Lung (tissue), 12 donors: ENCODE results near the gene MERTK. TPM values are rescaled to one million over a fixed set of nuclear protein-coding genes. Genes with fewer than 3 reads are reported as not detected.
A peak's percentile ranks its signal among the peaks of the same experiment; 100 is the strongest.

Source experiments
- ATAC-seq: fragments of 200-7000 bp; cut with Tn5 transposase; one replicate; pipeline ENCODE4 v1.9.1; 2020; ENCODE audit warnings: moderate number of reproducible peaks; ENCODE audit not compliant: insufficient read depth, low FRiP score
- DNase-seq, 3 donors: peaks; one replicate each; pipeline ENCODE4 v3.0.0-alpha.2; 2013 to 2017
- H3K27ac ChIP-seq, 2 donors: one replicate each; pipeline ENCODE4 v1.5.1; 2013; ENCODE audit warnings: mild to moderate bottlenecking in 2 of 2, moderate library complexity in 2 of 2, control low read depth in 1 of 2, inconsistent platforms in 1 of 2, low read depth in 1 of 2, low read length in 1 of 2
- H3K27me3 ChIP-seq, 3 donors: one replicate each; pipeline ENCODE4 v1.5.1; 2013; ENCODE audit warnings: low read length in 2 of 3; ENCODE audit not compliant: control insufficient read depth in 3 of 3, insufficient read depth in 3 of 3
- H3K36me3 ChIP-seq, 4 donors: one replicate each; pipeline ENCODE4 v1.5.1; 2013; ENCODE audit warnings: low read length in 4 of 4, mild to moderate bottlenecking in 1 of 4, moderate library complexity in 1 of 4; ENCODE audit not compliant: control insufficient read depth in 4 of 4, insufficient read depth in 4 of 4
- H3K4me1 ChIP-seq, 5 donors: one replicate each; pipeline ENCODE4 v1.5.1; 2013; ENCODE audit warnings: low read length in 5 of 5, mild to moderate bottlenecking in 2 of 5, moderate library complexity in 1 of 5; ENCODE audit not compliant: control insufficient read depth in 5 of 5, insufficient read depth in 5 of 5
- H3K4me3 ChIP-seq: one replicate; pipeline ENCODE4 v1.5.1; 2013; ENCODE audit warnings: mild to moderate bottlenecking, control low read depth, moderate library complexity
- H3K9ac ChIP-seq, 2 donors: one replicate each; pipeline ENCODE4 v1.5.1; 2013; ENCODE audit warnings: low read length in 2 of 2, control low read depth in 1 of 2; ENCODE audit not compliant: insufficient read depth in 1 of 2
- H3K9me3 ChIP-seq, 4 donors: one replicate each; pipeline ENCODE4 v1.5.1; 2013; ENCODE audit warnings: low read length in 3 of 4, mild to moderate bottlenecking in 1 of 4, moderate library complexity in 1 of 4; ENCODE audit not compliant: control insufficient read depth in 4 of 4, insufficient read depth in 3 of 4
- WGBS, 2 donors: extraction: QIAGEN DNeasy Blood & Tissue Kit; methylation state at CpG; one replicate each; pipeline ENCODE4 v1.1.7; 2013; 5-methylcytosine and 5-hydroxymethylcytosine counted together
- polyA plus RNA-seq, 2 donors: library from polyadenylated mRNA; stranded (reverse); fragments of 200-250 nt; gene quantifications; one replicate each; pipeline ENCODE4 v1.2.1, GENCODE V29; 2013
- total RNA-seq, 2 donors: library from RNA; depleted of rRNA in 1 of 2; stranded (reverse); fragments of >200 nt in 1 of 2; gene quantifications; one replicate each; pipeline ENCODE4 v1.2.1, GENCODE V29; 2014 to 2021
- TF ChIP-seq, protein P1 (sequence below): IDR thresholded peaks from 2 replicates; pipeline ENCODE4 v1.5.1; 2012; ENCODE audit warnings: mild to moderate bottlenecking; ENCODE audit errors: control extremely low read depth, extremely low read depth
- donor health status: control.
- donor health status: control.
- donor health status: Bipolar disorder and iron deficiency.
- donor health status: healthy.
- donor health status: DM: yes; HTN: yes; CAD: no.

Gene MERTK
- total and polyA plus RNA-seq, 4 donors, result 5.5 to 33.1 (median 22.4) TPM

DNA sequence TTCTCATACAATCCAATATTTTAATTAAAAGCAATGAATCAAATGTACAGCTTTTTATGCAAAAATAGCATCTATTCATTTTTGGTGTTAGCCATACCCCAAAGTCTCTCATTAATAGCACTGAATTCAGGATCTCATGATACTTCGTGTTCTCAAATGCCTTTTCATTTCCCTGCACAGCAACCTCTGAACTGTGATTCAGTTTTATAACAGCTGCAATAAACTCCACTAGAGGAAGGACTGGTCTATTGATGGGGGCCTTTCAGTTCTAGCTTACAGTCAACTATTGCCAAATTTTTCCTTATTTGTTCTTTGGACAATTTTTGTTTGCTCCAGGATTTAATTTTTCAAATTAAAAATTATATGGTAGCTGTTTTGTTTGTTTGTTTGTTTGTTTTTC is 151.9 kb downstream of the MERTK start:
- TF ChIP-seq, protein P1, sequence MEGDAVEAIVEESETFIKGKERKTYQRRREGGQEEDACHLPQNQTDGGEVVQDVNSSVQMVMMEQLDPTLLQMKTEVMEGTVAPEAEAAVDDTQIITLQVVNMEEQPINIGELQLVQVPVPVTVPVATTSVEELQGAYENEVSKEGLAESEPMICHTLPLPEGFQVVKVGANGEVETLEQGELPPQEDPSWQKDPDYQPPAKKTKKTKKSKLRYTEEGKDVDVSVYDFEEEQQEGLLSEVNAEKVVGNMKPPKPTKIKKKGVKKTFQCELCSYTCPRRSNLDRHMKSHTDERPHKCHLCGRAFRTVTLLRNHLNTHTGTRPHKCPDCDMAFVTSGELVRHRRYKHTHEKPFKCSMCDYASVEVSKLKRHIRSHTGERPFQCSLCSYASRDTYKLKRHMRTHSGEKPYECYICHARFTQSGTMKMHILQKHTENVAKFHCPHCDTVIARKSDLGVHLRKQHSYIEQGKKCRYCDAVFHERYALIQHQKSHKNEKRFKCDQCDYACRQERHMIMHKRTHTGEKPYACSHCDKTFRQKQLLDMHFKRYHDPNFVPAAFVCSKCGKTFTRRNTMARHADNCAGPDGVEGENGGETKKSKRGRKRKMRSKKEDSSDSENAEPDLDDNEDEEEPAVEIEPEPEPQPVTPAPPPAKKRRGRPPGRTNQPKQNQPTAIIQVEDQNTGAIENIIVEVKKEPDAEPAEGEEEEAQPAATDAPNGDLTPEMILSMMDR, result no peak
- Histone ChIP-seq H3K36me3 (no peaks in the 10 kb centered on the region), H3K4me3 (no peak overlapping the region), H3K4me1 (peaks cover 0 to 8% (median 4%) of the 10 kb centered on the region in 5 donors), H3K9me3 (peaks cover 0 to 2% (median 0%) of the 10 kb centered on the region in 4 donors), H3K9ac (no peak overlapping the region), H3K27me3 (no peaks in the 10 kb centered on the region), H3K27ac (no peak overlapping the region)
- no peak for DNase-seq
- WGBS, 2 donors, result 93 to 95% methylated on average over 1 of the region's 1 CpG
- ATAC-seq, result no peak

DNA sequence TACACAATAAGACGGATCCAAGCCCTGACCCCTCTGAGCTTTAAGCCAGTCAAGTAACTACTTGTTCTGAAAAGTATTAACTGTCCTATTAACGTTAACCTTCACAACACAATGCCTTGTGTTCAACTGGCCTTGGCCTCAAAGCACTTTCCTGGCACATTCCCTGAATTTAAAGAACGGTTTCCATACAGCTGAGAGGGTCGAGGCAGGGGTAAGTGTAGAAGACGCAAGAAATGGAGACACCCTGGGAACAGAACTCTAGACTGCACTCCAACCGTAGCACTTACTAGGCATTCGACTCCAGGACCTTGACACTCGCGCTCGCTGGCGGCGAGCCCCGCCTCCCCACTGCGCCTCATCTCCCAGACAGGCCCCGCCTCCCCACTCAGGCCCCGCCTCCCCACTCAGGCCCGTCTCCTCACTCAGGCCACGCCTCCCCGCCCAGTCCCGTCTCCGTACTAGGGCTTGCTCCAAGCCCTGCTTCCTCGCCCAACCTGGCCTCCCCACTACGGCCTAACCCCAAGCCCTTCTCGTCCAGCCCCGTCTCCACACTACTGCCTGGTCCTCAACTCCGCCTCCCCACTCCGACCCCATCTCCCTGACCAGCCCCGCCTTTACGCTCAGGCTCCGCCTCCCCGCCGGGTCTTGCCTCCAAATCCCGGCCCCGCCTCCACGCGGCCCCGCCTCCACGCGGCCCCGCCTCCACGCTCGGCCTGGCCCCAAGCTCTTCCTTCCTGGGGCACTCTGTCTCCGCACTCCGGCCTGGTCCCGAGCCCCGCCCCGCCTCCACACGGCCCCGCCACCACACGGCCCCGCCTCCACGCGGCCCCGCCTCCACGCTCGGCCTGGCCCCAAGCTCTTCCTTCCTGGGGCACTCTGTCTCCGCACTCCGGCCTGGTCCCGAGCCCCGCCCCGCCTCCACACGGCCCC is 155.8 kb downstream of the MERTK start:
- 1 to 2% methylated on average over 38 to 62 of the region's 62 CpGs for WGBS, 2 donors
- DNase-seq (peak; percentile 97 to 99 (median 98)), ATAC-seq (peak; percentile 66)
- Histone ChIP-seq H3K36me3 (peaks cover 0 to 9% (median 0%) of the 10 kb centered on the region in 4 donors), H3K4me1 (peaks cover 4 to 20% (median 17%) of the 10 kb centered on the region in 5 donors), H3K27me3 (no peaks in the 10 kb centered on the region), H3K9me3 (peaks cover 0 to 2% (median 0%) of the 10 kb centered on the region in 4 donors), H3K9ac (peak overlapping the region in 1 of 2 donors; percentile 88), H3K27ac (peak overlapping the region; percentile 96 to 98), H3K4me3 (peak overlapping the region; percentile 71)
- TF ChIP-seq, protein P1, result no peak

DNA sequence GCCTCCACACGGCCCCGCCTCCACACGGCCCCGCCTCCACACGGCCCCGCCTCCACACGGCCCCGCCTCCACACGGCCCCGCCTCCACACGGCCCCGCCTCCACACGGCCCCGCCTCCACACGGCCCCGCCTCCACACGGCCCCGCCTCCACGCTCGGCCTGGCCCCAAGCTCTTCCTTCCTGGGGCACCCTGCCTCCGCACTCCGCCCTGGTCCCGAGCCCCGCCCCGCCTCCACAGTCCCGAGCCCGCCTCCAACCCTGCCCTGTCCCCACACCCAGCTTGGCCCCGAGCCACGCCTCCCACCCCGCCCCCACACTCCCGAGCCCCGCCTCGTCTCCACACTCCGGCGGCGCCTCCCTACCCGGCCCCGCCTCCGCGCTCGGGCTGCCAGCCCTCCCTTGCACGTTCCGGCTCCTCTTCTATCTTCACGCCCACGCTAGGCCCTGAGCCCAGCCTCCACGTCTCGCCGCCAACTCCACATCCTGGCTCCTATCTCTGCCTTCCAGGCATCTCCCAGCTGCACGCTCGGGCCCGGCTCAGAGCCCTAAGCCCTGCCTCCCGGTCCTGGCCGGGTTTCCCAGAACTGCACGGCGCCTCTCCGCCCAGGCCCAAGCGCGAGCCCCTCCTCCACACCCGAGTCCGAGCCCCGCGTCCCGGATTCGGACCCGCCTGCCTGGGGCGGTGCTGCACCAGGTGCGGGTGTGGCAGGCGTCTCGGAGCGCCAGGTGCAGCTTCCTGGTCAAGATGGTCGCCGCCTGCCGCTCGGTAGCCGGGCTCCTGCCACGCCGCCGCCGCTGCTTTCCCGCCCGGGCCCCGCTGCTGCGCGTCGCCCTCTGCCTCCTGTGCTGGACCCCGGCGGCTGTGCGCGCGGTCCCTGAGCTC is 156.7 kb downstream of the MERTK start, which contains the start of gene TMEM87B:
Gene TMEM87B, plus strand, starts transcription at position 423 of the 883 bp plus-strand sequence. Its CDS starts 323 bp downstream, at position 746.
- H3K4me1 ChIP-seq, result peaks cover 4 to 20% (median 17%) of the 10 kb centered on the region in 5 donors
- DNase-seq (peak; percentile 99 to 100 (median 99)), ATAC-seq (peak; percentile 83)
- peak within 1 kb of the TSS; percentile 98 to 100 for H3K27ac ChIP-seq
- peak within 1 kb of the TSS; percentile 87 for H3K4me3 ChIP-seq
- peak within 1 kb of the TSS; percentile 25 to 82 for H3K9ac ChIP-seq
- WGBS, 2 donors, result 0 to 1% methylated on average over 68 to 82 of the region's 90 CpGs
- no peaks in the 10 kb centered on the region for H3K27me3 ChIP-seq
- TF ChIP-seq, protein P1, result no peak
- H3K9me3 ChIP-seq, result peaks cover 0 to 2% (median 0%) of the 10 kb centered on the region in 4 donors
- peaks cover 0 to 13% (median 0%) of the 10 kb centered on the region in 4 donors for H3K36me3 ChIP-seq
